CD4-positive, alpha-beta memory T cell (primary cell): ENCODE measurements around the gene THOP1. TPM values are rescaled to one million over a fixed set of nuclear protein-coding genes. Genes with fewer than 3 reads are reported as not detected.
A peak's percentile ranks its signal among the peaks of the same experiment; 100 is the strongest.

Experiments
- CTCF ChIA-PET: fragments of 350-600 bp; sonication (Branson Sonifier 250); formaldehyde crosslinking; loops from one replicate; lab custom pipeline; 2021; ENCODE audit warnings: inconsistent platforms; ENCODE audit not compliant: partially characterized antibody; lab: Charles Lee
- POLR2A ChIA-PET: fragments of 350-600 bp; sonication (Branson Sonifier 250); formaldehyde crosslinking; loops from one replicate; lab custom pipeline; 2021; ENCODE audit not compliant: partially characterized antibody; lab: Charles Lee
- DNase-seq, 5 donors: peaks; one replicate each; pipeline versions ENCODE4 v3.0.0 to v3.0.0-alpha.2; 2020 to 2022; ENCODE audit warnings: mixed read lengths in 1 of 5
- H3K27ac ChIP-seq: one replicate; pipeline ENCODE4 v1.7.0; 2013; ENCODE audit warnings: low read depth, low read length
- H3K27me3 ChIP-seq: 2 replicates; pipeline ENCODE4 v1.7.0; 2013; ENCODE audit warnings: mild to moderate bottlenecking, low read length, moderate library complexity; ENCODE audit not compliant: insufficient read depth
- H3K36me3 ChIP-seq: 2 replicates; pipeline ENCODE4 v1.7.0; 2013; ENCODE audit warnings: mild to moderate bottlenecking, low read length, moderate library complexity; ENCODE audit not compliant: insufficient read depth
- H3K4me1 ChIP-seq: 2 replicates; pipeline ENCODE4 v1.7.0; 2013; ENCODE audit warnings: mild to moderate bottlenecking, low read length, moderate library complexity; ENCODE audit not compliant: insufficient read depth
- H3K4me3 ChIP-seq, 2 donors: one replicate each; pipeline ENCODE4 v1.7.0; 2013; ENCODE audit warnings: low read length in 2 of 2, mild to moderate bottlenecking in 1 of 2
- H3K9me3 ChIP-seq, 2 donors: one replicate each; pipeline ENCODE4 v1.7.0; 2013; ENCODE audit warnings: low read length in 2 of 2, control low read depth in 1 of 2; ENCODE audit not compliant: control insufficient read depth in 1 of 2
- H3K27ac Mint-ChIP-seq, 7 donors: one replicate each; pipeline ENCODE4 v1.8.0; 2020 to 2021; ENCODE audit warnings: mixed read lengths in 7 of 7, mild to moderate bottlenecking in 6 of 7, inconsistent platforms in 3 of 7, moderate library complexity in 3 of 7
- H3K27me3 Mint-ChIP-seq, 2 donors: one replicate each; pipeline ENCODE4 v1.8.0; 2020 to 2021; ENCODE audit warnings: mixed read lengths in 2 of 2
- H3K36me3 Mint-ChIP-seq, 2 donors: one replicate each; pipeline ENCODE4 v1.8.0; 2020 to 2021; ENCODE audit warnings: mixed read lengths in 2 of 2, inconsistent platforms in 1 of 2, mild to moderate bottlenecking in 1 of 2
- H3K4me1 Mint-ChIP-seq, 4 donors: one replicate each; pipeline ENCODE4 v1.8.0; 2020 to 2021; ENCODE audit warnings: mixed read lengths in 4 of 4, mild to moderate bottlenecking in 1 of 4
- H3K4me3 Mint-ChIP-seq, 8 donors: one replicate each; pipeline ENCODE4 v1.8.0; 2020 to 2021; ENCODE audit warnings: mixed read lengths in 8 of 8, mild to moderate bottlenecking in 7 of 8, moderate library complexity in 6 of 8, inconsistent platforms in 3 of 8
- H3K9me3 Mint-ChIP-seq, 8 donors: one replicate each; pipeline ENCODE4 v1.8.0; 2020 to 2021; ENCODE audit warnings: mixed read lengths in 8 of 8, mild to moderate bottlenecking in 5 of 8, inconsistent platforms in 3 of 8, moderate library complexity in 1 of 8
- intact Hi-C: fragments of 100-400 bp; cut with micrococcal nuclease; formaldehyde crosslinking; loops from one replicate; pipeline ENCODE4 v1.15.1; 2023
- polyA plus RNA-seq, 2 donors: library from polyadenylated mRNA; unstranded; fragments of 300-500 nt; fragmentation: Illumina TruSeq; gene quantifications; one replicate each; pipeline ENCODE4 v1.2.3, GENCODE V29; 2021
- total RNA-seq, 2 experiments: library from RNA; stranded (reverse); gene quantifications; one replicate each; pipeline ENCODE4 v1.2.3, GENCODE V29; 2021

The THOP1 gene
- total and polyA plus RNA-seq, 4 experiments from 2014 or later, result 21.6 to 31.9 (median 25.8) TPM

GRCh38 chr19:2756921-2757881 lies 28.1 kb upstream of the THOP1 start:
- Histone ChIP-seq H3K4me1 (peaks cover 5% of the 10 kb centered on the region), H3K9me3 (no peaks in the 10 kb centered on the region), H3K4me3 (no peak overlapping the region), H3K27me3 (no peaks in the 10 kb centered on the region), H3K36me3 (no peaks in the 10 kb centered on the region), H3K27ac (no peak overlapping the region)
- no peak overlapping the region for H3K27ac Mint-ChIP-seq
- no peak overlapping the region for H3K4me3 Mint-ChIP-seq
- intact Hi-C loops, result no loop called here
- H3K36me3 Mint-ChIP-seq, result peaks cover 30% of the 10 kb centered on the region in 2 donors
- H3K9me3 Mint-ChIP-seq, result no peaks in the 10 kb centered on the region
- no peaks in the 10 kb centered on the region for H3K27me3 Mint-ChIP-seq
- CTCF ChIA-PET, result no interaction called here
- POLR2A ChIA-PET, result no interaction called here
- H3K4me1 Mint-ChIP-seq, result peaks cover 0 to 10% (median 3%) of the 10 kb centered on the region in 4 donors
- no peak for DNase-seq

- CTCF ChIA-PET, result interaction anchor here (1.0 kb wide), 1 partner anchor 10 kb away, joined by 3 read pairs; no protein-coding TSS in a partner anchor
- Histone ChIP-seq H3K4me3 (no peak overlapping the region), H3K27ac (no peak overlapping the region), H3K27me3 (no peaks in the 10 kb centered on the region), H3K9me3 (no peaks in the 10 kb centered on the region), H3K4me1 (peaks cover 5% of the 10 kb centered on the region), H3K36me3 (peaks cover 5% of the 10 kb centered on the region)
- H3K4me1 Mint-ChIP-seq, result peaks cover 0 to 10% (median 3%) of the 10 kb centered on the region in 4 donors
- H3K36me3 Mint-ChIP-seq, result peaks cover 33 to 35% of the 10 kb centered on the region in 2 donors
- no peak for DNase-seq
- no peaks in the 10 kb centered on the region for H3K9me3 Mint-ChIP-seq
- POLR2A ChIA-PET, result interaction anchor here (0.9 kb wide), 1 partner anchor 19 kb away, joined by 3 read pairs; no protein-coding TSS in a partner anchor
- no peaks in the 10 kb centered on the region for H3K27me3 Mint-ChIP-seq
- no peak overlapping the region for H3K4me3 Mint-ChIP-seq
- peak overlapping the region in 4 of 7 donors; percentile 38 to 85 (median 44) for H3K27ac Mint-ChIP-seq
- intact Hi-C loops, result no loop called here
Measured at GRCh38 chr19:2758601-2759313, 26.5 kb upstream of the THOP1 start.

- Histone ChIP-seq H3K9me3 (no peaks in the 10 kb centered on the region), H3K27ac (no peak overlapping the region), H3K4me3 (no peak overlapping the region), H3K27me3 (no peaks in the 10 kb centered on the region), H3K36me3 (peaks cover 5% of the 10 kb centered on the region), H3K4me1 (peaks cover 5% of the 10 kb centered on the region)
- CTCF ChIA-PET, result interaction anchor here (1.0 kb wide), 1 partner anchor 10 kb away, joined by 3 read pairs; no protein-coding TSS in a partner anchor
- Mint-ChIP-seq H3K9me3 (no peaks in the 10 kb centered on the region), H3K4me3 (peak overlapping the region in 1 of 8 donors; percentile 33), H3K36me3 (peaks cover 32 to 33% of the 10 kb centered on the region in 2 donors), H3K27ac (peak overlapping the region in 4 of 7 donors; percentile 29 to 85 (median 40)), H3K27me3 (no peaks in the 10 kb centered on the region), H3K4me1 (peaks cover 0 to 10% (median 3%) of the 10 kb centered on the region in 4 donors)
- intact Hi-C loops, result no loop called here
- POLR2A ChIA-PET, result interaction anchor here (0.9 kb wide), 1 partner anchor 19 kb away, joined by 3 read pairs; no protein-coding TSS in a partner anchor
- no peak for DNase-seq
Measured at GRCh38 chr19:2759362-2759761, 25.9 kb upstream of the THOP1 start.

GRCh38 chr19:2759965-2760364 lies 25.3 kb upstream of the THOP1 start:
- DNase-seq, result no peak
- Histone ChIP-seq H3K4me3 (no peak overlapping the region), H3K9me3 (no peaks in the 10 kb centered on the region), H3K4me1 (peaks cover 5% of the 10 kb centered on the region), H3K36me3 (peaks cover 5% of the 10 kb centered on the region), H3K27ac (no peak overlapping the region), H3K27me3 (no peaks in the 10 kb centered on the region)
- peaks cover 33 to 35% of the 10 kb centered on the region in 2 donors for H3K36me3 Mint-ChIP-seq
- H3K9me3 Mint-ChIP-seq, result no peaks in the 10 kb centered on the region
- H3K4me1 Mint-ChIP-seq, result peaks cover 0 to 10% (median 3%) of the 10 kb centered on the region in 4 donors
- H3K27ac Mint-ChIP-seq, result peak overlapping the region in 3 of 7 donors; percentile 15 to 46 (median 40)
- H3K27me3 Mint-ChIP-seq, result no peaks in the 10 kb centered on the region
- POLR2A ChIA-PET, result no interaction called here
- intact Hi-C loops, result no loop called here
- no peak overlapping the region for H3K4me3 Mint-ChIP-seq
- CTCF ChIA-PET, result interaction anchor here (1.0 kb wide), 1 partner anchor 11 kb away, joined by 3 read pairs; no protein-coding TSS in a partner anchor

- H3K27me3 Mint-ChIP-seq, result no peaks in the 10 kb centered on the region
- CTCF ChIA-PET, result no interaction called here
- no peak overlapping the region for H3K27ac Mint-ChIP-seq
- peaks cover 0 to 10% (median 3%) of the 10 kb centered on the region in 4 donors for H3K4me1 Mint-ChIP-seq
- Histone ChIP-seq H3K27me3 (no peaks in the 10 kb centered on the region), H3K27ac (no peak overlapping the region), H3K9me3 (no peaks in the 10 kb centered on the region), H3K4me3 (no peak overlapping the region), H3K4me1 (peaks cover 5% of the 10 kb centered on the region), H3K36me3 (peaks cover 12% of the 10 kb centered on the region)
- peaks cover 23 to 35% of the 10 kb centered on the region in 2 donors for H3K36me3 Mint-ChIP-seq
- POLR2A ChIA-PET, result no interaction called here
- DNase-seq, result no peak
- no peak overlapping the region for H3K4me3 Mint-ChIP-seq
- H3K9me3 Mint-ChIP-seq, result no peaks in the 10 kb centered on the region
- intact Hi-C loops, result no loop called here
Measured at GRCh38 chr19:2761309-2761677, 24.0 kb upstream of the THOP1 start.

- intact Hi-C loops, result no loop called here
- Mint-ChIP-seq H3K27me3 (no peaks in the 10 kb centered on the region), H3K27ac (peak overlapping the region in 1 of 7 donors; percentile 32), H3K4me3 (no peak overlapping the region), H3K9me3 (no peaks in the 10 kb centered on the region), H3K4me1 (peaks cover 0 to 10% (median 3%) of the 10 kb centered on the region in 4 donors), H3K36me3 (peaks cover 21 to 38% of the 10 kb centered on the region in 2 donors)
- H3K4me1 ChIP-seq, result peaks cover 5% of the 10 kb centered on the region
- no peak overlapping the region for H3K27ac ChIP-seq
- CTCF ChIA-PET, result no interaction called here
- H3K4me3 ChIP-seq, result no peak overlapping the region
- no peaks in the 10 kb centered on the region for H3K9me3 ChIP-seq
- DNase-seq, result no peak
- POLR2A ChIA-PET, result no interaction called here
- H3K27me3 ChIP-seq, result no peaks in the 10 kb centered on the region
- H3K36me3 ChIP-seq, result peaks cover 17% of the 10 kb centered on the region
Measured at GRCh38 chr19:2761876-2762782, 23.2 kb upstream of the THOP1 start.
